ENCODE results near the gene PAMR1.

DNA sequence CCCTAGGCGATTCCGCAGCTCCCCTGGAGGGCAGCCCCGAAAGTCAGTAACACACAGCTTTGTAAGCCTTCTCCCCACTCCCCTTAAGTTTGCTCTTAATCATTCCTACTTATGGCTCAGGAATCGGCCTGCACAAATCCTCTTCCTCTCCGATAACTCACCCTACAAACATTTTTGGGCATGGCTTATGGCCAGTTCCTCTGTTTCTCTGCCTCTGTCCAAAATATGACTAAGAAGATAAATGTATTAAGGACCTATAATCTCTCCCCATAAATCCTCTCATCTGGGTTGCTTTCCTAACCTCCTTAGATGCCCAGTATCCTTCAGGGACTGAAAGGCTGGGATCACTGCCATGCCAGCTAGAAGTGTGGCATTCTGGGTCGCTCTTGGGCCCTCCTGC is 41.0 kb downstream of the PAMR1 start:
- TF ChIP-seq, protein P1, sequence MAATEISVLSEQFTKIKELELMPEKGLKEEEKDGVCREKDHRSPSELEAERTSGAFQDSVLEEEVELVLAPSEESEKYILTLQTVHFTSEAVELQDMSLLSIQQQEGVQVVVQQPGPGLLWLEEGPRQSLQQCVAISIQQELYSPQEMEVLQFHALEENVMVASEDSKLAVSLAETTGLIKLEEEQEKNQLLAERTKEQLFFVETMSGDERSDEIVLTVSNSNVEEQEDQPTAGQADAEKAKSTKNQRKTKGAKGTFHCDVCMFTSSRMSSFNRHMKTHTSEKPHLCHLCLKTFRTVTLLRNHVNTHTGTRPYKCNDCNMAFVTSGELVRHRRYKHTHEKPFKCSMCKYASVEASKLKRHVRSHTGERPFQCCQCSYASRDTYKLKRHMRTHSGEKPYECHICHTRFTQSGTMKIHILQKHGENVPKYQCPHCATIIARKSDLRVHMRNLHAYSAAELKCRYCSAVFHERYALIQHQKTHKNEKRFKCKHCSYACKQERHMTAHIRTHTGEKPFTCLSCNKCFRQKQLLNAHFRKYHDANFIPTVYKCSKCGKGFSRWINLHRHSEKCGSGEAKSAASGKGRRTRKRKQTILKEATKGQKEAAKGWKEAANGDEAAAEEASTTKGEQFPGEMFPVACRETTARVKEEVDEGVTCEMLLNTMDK (IDR thresholded peaks at IDR 0.05; ENCODE audit: borderline replicate concordance, insufficient read depth, low read depth, low read length, poor library complexity, severe bottlenecking) = no peak
- TF ChIP-seq, protein P2, sequence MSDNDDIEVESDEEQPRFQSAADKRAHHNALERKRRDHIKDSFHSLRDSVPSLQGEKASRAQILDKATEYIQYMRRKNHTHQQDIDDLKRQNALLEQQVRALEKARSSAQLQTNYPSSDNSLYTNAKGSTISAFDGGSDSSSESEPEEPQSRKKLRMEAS (CRISPR knock-in tag; IDR thresholded peaks at IDR 0.05) = no peak
- no peak for TF ChIP-seq TCF7L2 (IDR thresholded peaks at IDR 0.05; ENCODE audit: low read depth, low read length)
- TF ChIP-seq KLF6 (CRISPR knock-in tag; IDR thresholded peaks at IDR 0.05; ENCODE audit: borderline replicate concordance) = no peak
- no peak for TF ChIP-seq TOE1 (IDR thresholded peaks at IDR 0.05; ENCODE audit: borderline replicate concordance)
- no peak for TF ChIP-seq TOE1 (CRISPR knock-in tag; IDR thresholded peaks at IDR 0.05; ENCODE audit: borderline replicate concordance, low read depth)
- TF ChIP-seq NFXL1 (CRISPR knock-in tag; IDR thresholded peaks at IDR 0.05) = no peak
- no peak for TF ChIP-seq SMARCE1 (IDR thresholded peaks at IDR 0.05)
- TF ChIP-seq, protein P3, sequence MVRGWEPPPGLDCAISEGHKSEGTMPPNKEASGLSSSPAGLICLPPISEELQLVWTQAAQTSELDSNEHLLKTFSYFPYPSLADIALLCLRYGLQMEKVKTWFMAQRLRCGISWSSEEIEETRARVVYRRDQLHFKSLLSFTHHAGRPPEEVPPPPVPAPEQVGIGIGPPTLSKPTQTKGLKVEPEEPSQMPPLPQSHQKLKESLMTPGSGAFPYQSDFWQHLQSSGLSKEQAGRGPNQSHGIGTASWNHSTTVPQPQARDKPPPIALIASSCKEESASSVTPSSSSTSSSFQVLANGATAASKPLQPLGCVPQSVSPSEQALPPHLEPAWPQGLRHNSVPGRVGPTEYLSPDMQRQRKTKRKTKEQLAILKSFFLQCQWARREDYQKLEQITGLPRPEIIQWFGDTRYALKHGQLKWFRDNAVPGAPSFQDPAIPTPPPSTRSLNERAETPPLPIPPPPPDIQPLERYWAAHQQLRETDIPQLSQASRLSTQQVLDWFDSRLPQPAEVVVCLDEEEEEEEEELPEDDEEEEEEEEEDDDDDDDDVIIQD (CRISPR knock-in tag; IDR thresholded peaks at IDR 0.05) = no peak
- TF ChIP-seq, protein P4, sequence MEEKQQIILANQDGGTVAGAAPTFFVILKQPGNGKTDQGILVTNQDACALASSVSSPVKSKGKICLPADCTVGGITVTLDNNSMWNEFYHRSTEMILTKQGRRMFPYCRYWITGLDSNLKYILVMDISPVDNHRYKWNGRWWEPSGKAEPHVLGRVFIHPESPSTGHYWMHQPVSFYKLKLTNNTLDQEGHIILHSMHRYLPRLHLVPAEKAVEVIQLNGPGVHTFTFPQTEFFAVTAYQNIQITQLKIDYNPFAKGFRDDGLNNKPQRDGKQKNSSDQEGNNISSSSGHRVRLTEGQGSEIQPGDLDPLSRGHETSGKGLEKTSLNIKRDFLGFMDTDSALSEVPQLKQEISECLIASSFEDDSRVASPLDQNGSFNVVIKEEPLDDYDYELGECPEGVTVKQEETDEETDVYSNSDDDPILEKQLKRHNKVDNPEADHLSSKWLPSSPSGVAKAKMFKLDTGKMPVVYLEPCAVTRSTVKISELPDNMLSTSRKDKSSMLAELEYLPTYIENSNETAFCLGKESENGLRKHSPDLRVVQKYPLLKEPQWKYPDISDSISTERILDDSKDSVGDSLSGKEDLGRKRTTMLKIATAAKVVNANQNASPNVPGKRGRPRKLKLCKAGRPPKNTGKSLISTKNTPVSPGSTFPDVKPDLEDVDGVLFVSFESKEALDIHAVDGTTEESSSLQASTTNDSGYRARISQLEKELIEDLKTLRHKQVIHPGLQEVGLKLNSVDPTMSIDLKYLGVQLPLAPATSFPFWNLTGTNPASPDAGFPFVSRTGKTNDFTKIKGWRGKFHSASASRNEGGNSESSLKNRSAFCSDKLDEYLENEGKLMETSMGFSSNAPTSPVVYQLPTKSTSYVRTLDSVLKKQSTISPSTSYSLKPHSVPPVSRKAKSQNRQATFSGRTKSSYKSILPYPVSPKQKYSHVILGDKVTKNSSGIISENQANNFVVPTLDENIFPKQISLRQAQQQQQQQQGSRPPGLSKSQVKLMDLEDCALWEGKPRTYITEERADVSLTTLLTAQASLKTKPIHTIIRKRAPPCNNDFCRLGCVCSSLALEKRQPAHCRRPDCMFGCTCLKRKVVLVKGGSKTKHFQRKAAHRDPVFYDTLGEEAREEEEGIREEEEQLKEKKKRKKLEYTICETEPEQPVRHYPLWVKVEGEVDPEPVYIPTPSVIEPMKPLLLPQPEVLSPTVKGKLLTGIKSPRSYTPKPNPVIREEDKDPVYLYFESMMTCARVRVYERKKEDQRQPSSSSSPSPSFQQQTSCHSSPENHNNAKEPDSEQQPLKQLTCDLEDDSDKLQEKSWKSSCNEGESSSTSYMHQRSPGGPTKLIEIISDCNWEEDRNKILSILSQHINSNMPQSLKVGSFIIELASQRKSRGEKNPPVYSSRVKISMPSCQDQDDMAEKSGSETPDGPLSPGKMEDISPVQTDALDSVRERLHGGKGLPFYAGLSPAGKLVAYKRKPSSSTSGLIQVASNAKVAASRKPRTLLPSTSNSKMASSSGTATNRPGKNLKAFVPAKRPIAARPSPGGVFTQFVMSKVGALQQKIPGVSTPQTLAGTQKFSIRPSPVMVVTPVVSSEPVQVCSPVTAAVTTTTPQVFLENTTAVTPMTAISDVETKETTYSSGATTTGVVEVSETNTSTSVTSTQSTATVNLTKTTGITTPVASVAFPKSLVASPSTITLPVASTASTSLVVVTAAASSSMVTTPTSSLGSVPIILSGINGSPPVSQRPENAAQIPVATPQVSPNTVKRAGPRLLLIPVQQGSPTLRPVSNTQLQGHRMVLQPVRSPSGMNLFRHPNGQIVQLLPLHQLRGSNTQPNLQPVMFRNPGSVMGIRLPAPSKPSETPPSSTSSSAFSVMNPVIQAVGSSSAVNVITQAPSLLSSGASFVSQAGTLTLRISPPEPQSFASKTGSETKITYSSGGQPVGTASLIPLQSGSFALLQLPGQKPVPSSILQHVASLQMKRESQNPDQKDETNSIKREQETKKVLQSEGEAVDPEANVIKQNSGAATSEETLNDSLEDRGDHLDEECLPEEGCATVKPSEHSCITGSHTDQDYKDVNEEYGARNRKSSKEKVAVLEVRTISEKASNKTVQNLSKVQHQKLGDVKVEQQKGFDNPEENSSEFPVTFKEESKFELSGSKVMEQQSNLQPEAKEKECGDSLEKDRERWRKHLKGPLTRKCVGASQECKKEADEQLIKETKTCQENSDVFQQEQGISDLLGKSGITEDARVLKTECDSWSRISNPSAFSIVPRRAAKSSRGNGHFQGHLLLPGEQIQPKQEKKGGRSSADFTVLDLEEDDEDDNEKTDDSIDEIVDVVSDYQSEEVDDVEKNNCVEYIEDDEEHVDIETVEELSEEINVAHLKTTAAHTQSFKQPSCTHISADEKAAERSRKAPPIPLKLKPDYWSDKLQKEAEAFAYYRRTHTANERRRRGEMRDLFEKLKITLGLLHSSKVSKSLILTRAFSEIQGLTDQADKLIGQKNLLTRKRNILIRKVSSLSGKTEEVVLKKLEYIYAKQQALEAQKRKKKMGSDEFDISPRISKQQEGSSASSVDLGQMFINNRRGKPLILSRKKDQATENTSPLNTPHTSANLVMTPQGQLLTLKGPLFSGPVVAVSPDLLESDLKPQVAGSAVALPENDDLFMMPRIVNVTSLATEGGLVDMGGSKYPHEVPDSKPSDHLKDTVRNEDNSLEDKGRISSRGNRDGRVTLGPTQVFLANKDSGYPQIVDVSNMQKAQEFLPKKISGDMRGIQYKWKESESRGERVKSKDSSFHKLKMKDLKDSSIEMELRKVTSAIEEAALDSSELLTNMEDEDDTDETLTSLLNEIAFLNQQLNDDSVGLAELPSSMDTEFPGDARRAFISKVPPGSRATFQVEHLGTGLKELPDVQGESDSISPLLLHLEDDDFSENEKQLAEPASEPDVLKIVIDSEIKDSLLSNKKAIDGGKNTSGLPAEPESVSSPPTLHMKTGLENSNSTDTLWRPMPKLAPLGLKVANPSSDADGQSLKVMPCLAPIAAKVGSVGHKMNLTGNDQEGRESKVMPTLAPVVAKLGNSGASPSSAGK (IDR thresholded peaks at IDR 0.05) = no peak
- TF ChIP-seq, protein P5, sequence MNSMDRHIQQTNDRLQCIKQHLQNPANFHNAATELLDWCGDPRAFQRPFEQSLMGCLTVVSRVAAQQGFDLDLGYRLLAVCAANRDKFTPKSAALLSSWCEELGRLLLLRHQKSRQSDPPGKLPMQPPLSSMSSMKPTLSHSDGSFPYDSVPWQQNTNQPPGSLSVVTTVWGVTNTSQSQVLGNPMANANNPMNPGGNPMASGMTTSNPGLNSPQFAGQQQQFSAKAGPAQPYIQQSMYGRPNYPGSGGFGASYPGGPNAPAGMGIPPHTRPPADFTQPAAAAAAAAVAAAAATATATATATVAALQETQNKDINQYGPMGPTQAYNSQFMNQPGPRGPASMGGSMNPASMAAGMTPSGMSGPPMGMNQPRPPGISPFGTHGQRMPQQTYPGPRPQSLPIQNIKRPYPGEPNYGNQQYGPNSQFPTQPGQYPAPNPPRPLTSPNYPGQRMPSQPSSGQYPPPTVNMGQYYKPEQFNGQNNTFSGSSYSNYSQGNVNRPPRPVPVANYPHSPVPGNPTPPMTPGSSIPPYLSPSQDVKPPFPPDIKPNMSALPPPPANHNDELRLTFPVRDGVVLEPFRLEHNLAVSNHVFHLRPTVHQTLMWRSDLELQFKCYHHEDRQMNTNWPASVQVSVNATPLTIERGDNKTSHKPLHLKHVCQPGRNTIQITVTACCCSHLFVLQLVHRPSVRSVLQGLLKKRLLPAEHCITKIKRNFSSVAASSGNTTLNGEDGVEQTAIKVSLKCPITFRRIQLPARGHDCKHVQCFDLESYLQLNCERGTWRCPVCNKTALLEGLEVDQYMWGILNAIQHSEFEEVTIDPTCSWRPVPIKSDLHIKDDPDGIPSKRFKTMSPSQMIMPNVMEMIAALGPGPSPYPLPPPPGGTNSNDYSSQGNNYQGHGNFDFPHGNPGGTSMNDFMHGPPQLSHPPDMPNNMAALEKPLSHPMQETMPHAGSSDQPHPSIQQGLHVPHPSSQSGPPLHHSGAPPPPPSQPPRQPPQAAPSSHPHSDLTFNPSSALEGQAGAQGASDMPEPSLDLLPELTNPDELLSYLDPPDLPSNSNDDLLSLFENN (IDR thresholded peaks at IDR 0.05; ENCODE audit: low read depth in 2 of 2, low read length in 2 of 2) = no peak
- no peak for TF ChIP-seq JUNB (CRISPR knock-in tag; conservative IDR thresholded peaks at IDR 0.05)
- no peak for TF ChIP-seq ZNF23 (CRISPR knock-in tag; IDR thresholded peaks at IDR 0.05)

Data from K562 (cell line).